ENCODE results near the gene TUBB4B. TPM values are rescaled to one million over a fixed set of nuclear protein-coding genes. Genes with fewer than 3 reads are reported as not detected.

The TUBB4B gene
- total RNA-seq, 1 donor: 67.7 TPM

- Histone ChIP-seq H3K27ac (ENCODE audit: low read depth, low read length) (no peak overlapping the region), H3K4me2 (ENCODE audit: insufficient read depth, low read length) (peak overlapping the region; percentile 79), H3K4me1 (ENCODE audit: insufficient read depth, low read length) (peaks cover 16% of the 10 kb centered on the region), H4K20me1 (ENCODE audit: insufficient read depth, low read length) (no peaks in the 10 kb centered on the region), H3K79me2 (ENCODE audit: insufficient read depth, low read length) (peaks cover 16% of the 10 kb centered on the region), H3K27me3 (ENCODE audit: insufficient read depth, low read length) (no peaks in the 10 kb centered on the region), H2AFZ (ENCODE audit: low read length) (no peak overlapping the region), H3K4me3 (ENCODE audit: insufficient read depth, low read length) (peak overlapping the region; percentile 78), H3K9me3 (ENCODE audit: low read depth, low read length) (no peaks in the 10 kb centered on the region), H3K36me3 (ENCODE audit: insufficient read depth, low read length) (peaks cover 8% of the 10 kb centered on the region)
- peak; percentile 92 for DNase-seq (ENCODE audit: insufficient read length, low spot score, missing footprints)
- no peak for TF ChIP-seq CTCF (IDR thresholded peaks at IDR 0.05; ENCODE audit: extremely low read depth, low read depth, low read length)
Observed at GRCh38 chr9:137278061-137278701, 37.1 kb downstream of the TUBB4B start.

- Histone ChIP-seq H3K4me2 (ENCODE audit: insufficient read depth, low read length) (peak overlapping the region; percentile 79), H4K20me1 (ENCODE audit: insufficient read depth, low read length) (no peaks in the 10 kb centered on the region)
Observed at GRCh38 chr9:137278721-137279711, 37.9 kb downstream of the TUBB4B start.

GRCh38 chr9:137279741-137280473 is 38.8 kb downstream of the TUBB4B start:
- Histone ChIP-seq H3K79me2 (ENCODE audit: insufficient read depth, low read length) (peaks cover 16% of the 10 kb centered on the region), H3K27ac (ENCODE audit: low read depth, low read length) (no peak overlapping the region), H3K4me3 (ENCODE audit: insufficient read depth, low read length) (no peak overlapping the region), H3K36me3 (ENCODE audit: insufficient read depth, low read length) (peaks cover 4% of the 10 kb centered on the region), H3K27me3 (ENCODE audit: insufficient read depth, low read length) (no peaks in the 10 kb centered on the region), H3K4me1 (ENCODE audit: insufficient read depth, low read length) (peaks cover 16% of the 10 kb centered on the region), H3K9me3 (ENCODE audit: low read depth, low read length) (no peaks in the 10 kb centered on the region), H4K20me1 (ENCODE audit: insufficient read depth, low read length) (no peaks in the 10 kb centered on the region), H2AFZ (ENCODE audit: low read length) (no peak overlapping the region), H3K4me2 (ENCODE audit: insufficient read depth, low read length) (no peak overlapping the region)
- TF ChIP-seq CTCF (IDR thresholded peaks at IDR 0.05; ENCODE audit: extremely low read depth, low read depth, low read length): no peak
- DNase-seq (ENCODE audit: insufficient read length, low spot score, missing footprints): peak; percentile 86

More at GRCh38 chr9:137278721-137279711, 37.9 kb downstream of the TUBB4B start:
- Histone ChIP-seq H3K9me3 (ENCODE audit: low read depth, low read length) (no peaks in the 10 kb centered on the region), H3K27ac (ENCODE audit: low read depth, low read length) (no peak overlapping the region), H3K4me3 (ENCODE audit: insufficient read depth, low read length) (peak overlapping the region; percentile 78), H3K79me2 (ENCODE audit: insufficient read depth, low read length) (peaks cover 16% of the 10 kb centered on the region), H2AFZ (ENCODE audit: low read length) (no peak overlapping the region), H3K27me3 (ENCODE audit: insufficient read depth, low read length) (no peaks in the 10 kb centered on the region), H3K4me1 (ENCODE audit: insufficient read depth, low read length) (peaks cover 16% of the 10 kb centered on the region), H3K36me3 (ENCODE audit: insufficient read depth, low read length) (peaks cover 4% of the 10 kb centered on the region)
- TF ChIP-seq CTCF (IDR thresholded peaks at IDR 0.05; ENCODE audit: extremely low read depth, low read depth, low read length): no peak
- peak; percentile 67 for DNase-seq (ENCODE audit: insufficient read length, low spot score, missing footprints)
